WTC11 (cell line): ENCODE results near the gene WDR18. TPM values are rescaled to one million over a fixed set of nuclear protein-coding genes. Genes with fewer than 3 reads are reported as not detected.
A peak's percentile ranks its signal among the peaks of the same experiment; 100 is the strongest.

Experiments
- ATAC-seq: fragments of 200-7000 bp; cut with Tn5 transposase; 2 replicates; pipeline ENCODE4 v1.10.0; 2021; ENCODE audit warnings: mild to moderate bottlenecking, moderate library complexity
- CTCF ChIA-PET: fragments of 300-600 bp; sonication (Branson Sonifier 250); formaldehyde crosslinking; loops from one replicate; lab custom pipeline; 2021; ENCODE audit warnings: antibody characterized with exemption; lab: Charles Lee
- POLR2A ChIA-PET: fragments of 350-600 bp; sonication (Branson Sonifier 250); formaldehyde crosslinking; loops from one replicate; lab custom pipeline; 2021; ENCODE audit warnings: antibody characterized with exemption; lab: Charles Lee
- DNase-seq: peaks from one replicate; pipeline ENCODE4 v3.0.0; 2021; ENCODE audit warnings: low spot score
- H3K27ac Mint-ChIP-seq: 2 replicates; pipeline ENCODE4 v1.8.0; 2021; ENCODE audit warnings: mixed read lengths
- H3K27me3 Mint-ChIP-seq: 2 replicates; pipeline ENCODE4 v1.8.0; 2021; ENCODE audit warnings: low read depth, mild to moderate bottlenecking, moderate library complexity, mixed read lengths
- H3K36me3 Mint-ChIP-seq: 2 replicates; pipeline ENCODE4 v1.8.0; 2021; ENCODE audit warnings: mixed read lengths
- H3K4me1 Mint-ChIP-seq: 2 replicates; pipeline ENCODE4 v1.8.0; 2022; ENCODE audit warnings: mixed read lengths
- H3K4me3 Mint-ChIP-seq: 2 replicates; pipeline ENCODE4 v1.8.0; 2021; ENCODE audit warnings: mild to moderate bottlenecking, moderate library complexity, mixed read lengths
- H3K9me3 Mint-ChIP-seq: 2 replicates; pipeline ENCODE4 v1.8.0; 2021; ENCODE audit warnings: mixed read lengths
- AR ChIP-seq: fragments of 250-450 bp; sonication (Bioruptor Pico); IDR thresholded peaks from 2 replicates; pipeline ENCODE4 v1.9.0; 2021; ENCODE audit warnings: mild to moderate bottlenecking
- ATF1 ChIP-seq: sonication (generic); formaldehyde crosslinking; IDR thresholded peaks from 2 replicates; pipeline ENCODE4 v1.8.1; 2023; ENCODE audit warnings: mild to moderate bottlenecking, moderate library complexity, missing genetic modification reagents
- CDX4 ChIP-seq: fragments of 250-450 bp; sonication (Bioruptor Pico); IDR thresholded peaks from 2 replicates; pipeline ENCODE4 v1.9.0; 2021; ENCODE audit warnings: moderate library complexity, mild to moderate bottlenecking, inconsistent platforms, borderline replicate concordance
- ELF4 ChIP-seq: sonication (generic); formaldehyde crosslinking; IDR thresholded peaks from 2 replicates; pipeline ENCODE4 v1.8.1; 2022; ENCODE audit warnings: low read depth, mild to moderate bottlenecking, moderate library complexity, missing genetic modification reagents
- ERG ChIP-seq: fragments of 250-450 bp; sonication (Bioruptor Pico); IDR thresholded peaks from 2 replicates; pipeline ENCODE4 v1.8.0; 2021; ENCODE audit warnings: mild to moderate bottlenecking
- FOXK1 ChIP-seq: sonication (generic); formaldehyde crosslinking; IDR thresholded peaks from 2 replicates; pipeline ENCODE4 v1.8.0; 2022; ENCODE audit warnings: mild to moderate bottlenecking, moderate library complexity, missing genetic modification reagents
- FOXP1 ChIP-seq: sonication (generic); formaldehyde crosslinking; IDR thresholded peaks from 2 replicates; pipeline ENCODE4 v1.8.0; 2022; ENCODE audit warnings: missing genetic modification reagents, mild to moderate bottlenecking, moderate library complexity, borderline replicate concordance
- GABPB1 ChIP-seq: sonication (generic); formaldehyde crosslinking; IDR thresholded peaks from 2 replicates; pipeline ENCODE4 v1.8.1; 2023; ENCODE audit warnings: mild to moderate bottlenecking, missing genetic modification reagents
- KAT7 ChIP-seq: sonication (generic); formaldehyde crosslinking; IDR thresholded peaks from 2 replicates; pipeline ENCODE4 v1.8.1; 2023; ENCODE audit warnings: missing genetic modification reagents, mild to moderate bottlenecking, borderline replicate concordance
- NFATC4 ChIP-seq: fragments of 250-450 bp; sonication (Bioruptor Pico); IDR thresholded peaks from 2 replicates; pipeline ENCODE4 v1.9.0; 2021; ENCODE audit warnings: mild to moderate bottlenecking
- NFYB ChIP-seq: sonication (generic); formaldehyde crosslinking; conservative IDR thresholded peaks from 2 replicates; pipeline ENCODE4 v1.8.0; 2022; ENCODE audit warnings: low read depth, missing genetic modification reagents
- ZNF121 ChIP-seq: sonication (generic); formaldehyde crosslinking; IDR thresholded peaks from 2 replicates; pipeline ENCODE4 v1.8.0; 2023; ENCODE audit warnings: missing genetic modification reagents
- ZNF281 ChIP-seq: sonication (generic); formaldehyde crosslinking; IDR thresholded peaks from 2 replicates; pipeline ENCODE4 v1.8.0; 2023; ENCODE audit warnings: mild to moderate bottlenecking, missing genetic modification reagents
- ZNF512 ChIP-seq: sonication (generic); formaldehyde crosslinking; IDR thresholded peaks from 2 replicates; pipeline ENCODE4 v1.8.1; 2022; ENCODE audit warnings: missing genetic modification reagents, borderline replicate concordance
- ZNF671 ChIP-seq: fragments of 250-450 bp; sonication (Bioruptor Pico); IDR thresholded peaks from 2 replicates; pipeline ENCODE4 v1.8.0; 2021; ENCODE audit warnings: mild to moderate bottlenecking
- total RNA-seq: library from RNA; stranded (reverse); gene quantifications from 3 replicates; pipeline ENCODE4 v1.2.3, GENCODE V29; 2021

The WDR18 gene
- total RNA-seq, 1 experiment from 2014 or later, result 140 TPM

GRCh38 chr19:984165-984967 is at the start of gene WDR18 (continued):
- TF ChIP-seq ZNF281 (CRISPR knock-in tag), result no peak
- TF ChIP-seq KAT7 (CRISPR knock-in tag), result 0 out of 2 replicates have a peak, but pooled peaks have one; percentile 23
- TF ChIP-seq ELF4 (CRISPR knock-in tag), result no peak
- no peak for TF ChIP-seq AR (CRISPR knock-in tag)
- TF ChIP-seq ATF1 (CRISPR knock-in tag), result no peak
- TF ChIP-seq NFYB, result no peak
- TF ChIP-seq FOXP1, result peak; percentile 83
- no peak for TF ChIP-seq ZNF671
- no peak for TF ChIP-seq ZNF512
- TF ChIP-seq NFATC4, result no peak
- TF ChIP-seq CDX4 (CRISPR knock-in tag), result no peak

GRCh38 chr19:934865-935479 is 49.2 kb upstream of the WDR18 start:
- Mint-ChIP-seq H3K9me3 (no peaks in the 10 kb centered on the region), H3K4me1 (peaks cover 11% of the 10 kb centered on the region), H3K27ac (no peak overlapping the region), H3K4me3 (no peak overlapping the region), H3K36me3 (peaks cover 23% of the 10 kb centered on the region), H3K27me3 (no peaks in the 10 kb centered on the region)
- ATAC-seq, result no peak
- POLR2A ChIA-PET, result no interaction called here
- CTCF ChIA-PET, result interaction anchor here (0.7 to 2.3 kb wide), 2 partner anchors 25 to 49 kb away, joined by 3 to 7 read pairs; partner anchors contain the start of gene WDR18
- TF ChIP-seq GABPB1 (peak; percentile 61), FOXK1 (CRISPR knock-in tag) (no peak)
- DNase-seq, result no peak

- Mint-ChIP-seq H3K9me3 (no peaks in the 10 kb centered on the region), H3K27me3 (no peaks in the 10 kb centered on the region), H3K36me3 (peaks cover 19% of the 10 kb centered on the region), H3K4me3 (no peak overlapping the region), H3K4me1 (peaks cover 11% of the 10 kb centered on the region), H3K27ac (no peak overlapping the region)
- CTCF ChIA-PET, result interaction anchor here (2.3 kb wide), 1 partner anchor 23 kb away, joined by 7 read pairs; no protein-coding TSS in a partner anchor
- no peak for DNase-seq
- no peak for TF ChIP-seq ERG (CRISPR knock-in tag)
- 0 out of 2 replicates have a peak, but pooled peaks have one; percentile 65 for TF ChIP-seq ZNF121 (CRISPR knock-in tag)
- POLR2A ChIA-PET, result no interaction called here
- no peak for ATAC-seq
Observed at GRCh38 chr19:936175-936546, 48.0 kb upstream of the WDR18 start.
